Duodenal mucosa (tissue), 2 donors: ENCODE data around the gene PUS7L.

Experiments used
- H3K27ac ChIP-seq: one replicate; pipeline ENCODE4 v1.7.0; 2013; ENCODE audit warnings: low read depth, low read length
- H3K27me3 ChIP-seq, 2 donors: one replicate each; pipeline ENCODE4 v1.7.0; 2013; ENCODE audit warnings: low read length in 2 of 2, control low read depth in 1 of 2; ENCODE audit not compliant: insufficient read depth in 2 of 2, control insufficient read depth in 1 of 2
- H3K36me3 ChIP-seq, 2 donors: one replicate each; pipeline ENCODE4 v1.7.0; 2013; ENCODE audit warnings: low read length in 2 of 2, control low read depth in 1 of 2; ENCODE audit not compliant: insufficient read depth in 2 of 2, control insufficient read depth in 1 of 2
- H3K4me1 ChIP-seq, 2 donors: one replicate each; pipeline ENCODE4 v1.7.0; 2013; ENCODE audit warnings: low read length in 2 of 2, control low read depth in 1 of 2; ENCODE audit not compliant: insufficient read depth in 2 of 2, control insufficient read depth in 1 of 2
- H3K4me3 ChIP-seq, 2 donors: one replicate each; pipeline ENCODE4 v1.7.0; 2013; ENCODE audit warnings: low read length in 2 of 2, low read depth in 1 of 2
- H3K9ac ChIP-seq, 2 donors: one replicate each; pipeline ENCODE4 v1.7.0; 2013; ENCODE audit warnings: low read length in 2 of 2, low read depth in 1 of 2
- H3K9me3 ChIP-seq, 2 donors: one replicate each; pipeline ENCODE4 v1.7.0; 2013; ENCODE audit warnings: low read length in 2 of 2, control low read depth in 1 of 2; ENCODE audit not compliant: control insufficient read depth in 1 of 2

Gene PUS7L

DNA sequence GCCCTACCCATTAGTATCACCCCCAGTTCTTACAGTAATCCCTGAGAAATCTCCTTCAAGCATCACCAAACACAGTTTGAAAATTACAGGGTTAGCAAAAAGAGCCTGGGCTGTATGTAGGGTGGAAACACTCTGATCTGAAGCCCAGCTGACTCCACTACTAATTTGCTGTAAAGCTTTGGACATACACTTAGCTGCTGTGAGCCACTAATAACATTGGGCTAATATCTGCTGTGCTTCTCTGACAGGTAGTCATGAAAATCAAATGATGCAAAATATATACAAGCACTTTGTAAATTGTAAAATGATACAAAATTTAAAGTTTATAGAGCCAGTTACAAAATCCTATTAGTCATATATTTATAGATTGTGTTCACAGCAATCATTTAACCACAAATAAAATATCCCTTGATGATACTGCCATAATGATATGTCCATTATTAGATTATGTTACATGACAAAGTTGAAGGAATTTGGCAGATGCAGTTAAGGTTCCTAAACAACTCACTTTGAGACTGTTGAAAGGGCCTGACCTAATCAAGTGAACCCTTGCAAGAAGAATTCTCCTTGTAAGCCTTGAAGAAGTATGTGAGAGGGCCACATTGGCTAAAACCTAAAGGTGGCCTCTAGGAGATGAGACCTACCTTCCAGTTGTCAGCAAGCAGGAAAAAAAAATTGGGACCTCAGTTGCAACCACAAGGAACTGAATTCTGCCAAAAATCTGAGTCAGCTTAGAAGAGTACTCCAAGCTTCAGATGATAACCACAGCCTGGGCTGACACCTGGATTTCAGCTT is 28.5 kb upstream of the PUS7L start:
- Histone ChIP-seq H3K9ac (no peak overlapping the region), H3K27me3 (no peaks in the 10 kb centered on the region), H3K4me1 (no peaks in the 10 kb centered on the region), H3K4me3 (no peak overlapping the region), H3K27ac (no peak overlapping the region), H3K9me3 (no peaks in the 10 kb centered on the region), H3K36me3 (peaks cover 16 to 47% of the 10 kb centered on the region in 2 donors)

DNA sequence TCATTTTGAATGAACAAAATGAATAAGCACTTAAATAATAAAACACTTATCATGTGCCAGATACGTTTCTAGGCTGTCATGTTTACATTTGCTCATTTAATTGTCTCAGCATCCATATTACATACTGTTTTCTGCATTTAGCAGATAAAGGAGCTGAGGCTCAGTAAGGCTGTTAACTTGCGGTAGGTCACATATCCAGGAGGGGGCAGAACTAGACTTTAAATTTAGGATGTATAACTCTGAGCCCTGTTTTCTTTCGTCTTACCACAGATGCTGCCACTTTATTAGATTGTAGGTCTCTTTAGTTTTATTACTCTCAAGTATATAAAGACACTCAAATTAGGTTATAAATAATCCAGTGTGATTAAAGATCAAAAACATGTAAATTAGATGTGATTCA is 17.9 kb upstream of the PUS7L start:
- no peak overlapping the region for H3K9ac ChIP-seq
- H3K4me1 ChIP-seq: no peaks in the 10 kb centered on the region
- H3K27ac ChIP-seq: no peak overlapping the region
- no peaks in the 10 kb centered on the region for H3K9me3 ChIP-seq
- H3K27me3 ChIP-seq: no peaks in the 10 kb centered on the region
- H3K36me3 ChIP-seq: peaks cover 20 to 72% of the 10 kb centered on the region in 2 donors
- no peak overlapping the region for H3K4me3 ChIP-seq

DNA sequence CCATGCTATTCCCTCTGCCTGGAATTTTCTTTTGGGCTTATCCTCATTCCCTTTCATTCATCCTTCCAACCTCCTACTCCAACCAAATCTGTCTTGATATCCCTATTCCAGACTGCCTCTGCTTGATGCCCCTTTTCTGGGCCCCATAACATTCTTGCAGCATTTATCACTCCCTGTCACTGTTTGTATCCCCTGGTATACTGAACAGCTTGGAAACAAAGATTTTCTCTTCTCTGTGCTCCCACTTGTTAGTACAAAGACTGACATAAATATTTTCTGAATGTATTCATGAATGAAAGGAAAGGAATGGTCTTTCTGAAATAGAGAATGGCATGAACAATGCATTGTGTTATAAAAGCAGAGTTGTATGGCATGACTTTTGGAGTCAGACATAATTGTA is 7.7 kb upstream of the PUS7L start:
- no peak overlapping the region for H3K27ac ChIP-seq
- H3K4me1 ChIP-seq: peaks cover 10 to 12% of the 10 kb centered on the region in 2 donors
- no peak overlapping the region for H3K9ac ChIP-seq
- H3K9me3 ChIP-seq: no peaks in the 10 kb centered on the region
- no peak overlapping the region for H3K4me3 ChIP-seq
- H3K36me3 ChIP-seq: peaks cover 17 to 19% of the 10 kb centered on the region in 2 donors
- H3K27me3 ChIP-seq: no peaks in the 10 kb centered on the region

DNA sequence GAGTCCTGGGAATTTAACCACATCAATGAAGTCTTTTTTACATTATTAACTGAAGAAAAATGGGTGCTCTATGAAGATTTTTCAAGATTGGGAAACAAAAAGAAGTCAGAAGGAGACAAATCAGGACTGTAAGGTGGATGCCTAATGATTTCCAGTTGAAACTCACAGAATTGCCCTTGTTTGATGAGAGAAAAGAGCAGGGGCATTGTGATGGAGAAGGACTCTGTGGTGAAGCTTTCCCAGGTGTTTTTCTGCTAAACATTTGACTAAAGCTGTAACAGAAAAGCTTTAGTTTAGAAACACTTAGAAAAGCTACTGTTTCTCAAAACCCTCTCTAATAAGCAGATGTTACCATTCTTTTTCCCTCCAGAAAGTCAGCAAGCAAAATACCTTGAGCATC is 5.9 kb upstream of the PUS7L start:
- peaks cover 24 to 25% of the 10 kb centered on the region in 2 donors for H3K4me1 ChIP-seq
- H3K36me3 ChIP-seq: peaks cover 5% of the 10 kb centered on the region in 2 donors
- no peaks in the 10 kb centered on the region for H3K9me3 ChIP-seq
- H3K4me3 ChIP-seq: no peak overlapping the region
- H3K27ac ChIP-seq: no peak overlapping the region
- no peak overlapping the region for H3K9ac ChIP-seq
- H3K27me3 ChIP-seq: no peaks in the 10 kb centered on the region

DNA sequence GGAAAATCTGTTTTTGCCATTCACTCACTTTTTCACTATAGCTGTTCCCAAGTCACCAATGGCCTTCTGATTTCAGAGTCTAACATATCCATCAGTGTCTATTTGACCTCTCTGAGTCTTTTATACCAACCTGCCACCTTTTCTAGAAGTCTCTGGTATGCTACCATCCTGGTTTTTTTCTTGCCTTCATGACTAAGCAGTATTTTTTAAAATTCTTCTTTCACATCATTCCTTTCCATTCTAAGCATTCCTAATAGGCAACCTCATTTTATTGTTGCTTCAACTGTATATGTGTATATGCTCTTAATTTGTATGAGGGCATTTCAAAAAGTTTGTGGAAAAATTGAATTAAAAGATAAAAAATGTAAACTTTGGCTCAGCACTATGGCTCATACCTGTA is 5.2 kb upstream of the PUS7L start:
- peaks cover 24 to 26% of the 10 kb centered on the region in 2 donors for H3K4me1 ChIP-seq
- H3K27me3 ChIP-seq: no peaks in the 10 kb centered on the region
- no peak overlapping the region for H3K27ac ChIP-seq
- no peak overlapping the region for H3K4me3 ChIP-seq
- no peaks in the 10 kb centered on the region for H3K9me3 ChIP-seq
- H3K36me3 ChIP-seq: no peaks in the 10 kb centered on the region
- H3K9ac ChIP-seq: no peak overlapping the region

DNA sequence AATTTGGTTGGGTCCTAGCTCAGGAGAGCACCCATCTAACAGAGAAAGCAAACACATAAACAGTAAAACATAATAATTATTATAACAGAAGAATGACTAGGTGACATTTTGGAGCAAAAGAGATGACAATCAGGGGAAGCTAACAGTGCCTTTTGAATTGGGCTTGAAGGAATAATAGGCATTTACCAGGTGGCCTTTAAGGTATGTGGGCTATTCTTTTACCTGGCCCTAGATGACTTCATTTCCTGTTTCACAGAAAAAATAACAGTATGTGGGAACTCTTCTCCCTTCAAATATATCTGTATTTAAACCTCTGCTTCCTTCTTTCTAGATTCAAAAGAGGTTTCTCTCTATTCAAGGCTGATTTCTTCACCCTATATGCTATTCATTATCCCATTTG is 4.0 kb upstream of the PUS7L start:
- no peaks in the 10 kb centered on the region for H3K36me3 ChIP-seq
- no peak overlapping the region for H3K27ac ChIP-seq
- H3K4me3 ChIP-seq: no peak overlapping the region
- H3K4me1 ChIP-seq: peaks cover 29 to 32% of the 10 kb centered on the region in 2 donors
- H3K9ac ChIP-seq: no peak overlapping the region
- no peaks in the 10 kb centered on the region for H3K9me3 ChIP-seq
- H3K27me3 ChIP-seq: no peaks in the 10 kb centered on the region

DNA sequence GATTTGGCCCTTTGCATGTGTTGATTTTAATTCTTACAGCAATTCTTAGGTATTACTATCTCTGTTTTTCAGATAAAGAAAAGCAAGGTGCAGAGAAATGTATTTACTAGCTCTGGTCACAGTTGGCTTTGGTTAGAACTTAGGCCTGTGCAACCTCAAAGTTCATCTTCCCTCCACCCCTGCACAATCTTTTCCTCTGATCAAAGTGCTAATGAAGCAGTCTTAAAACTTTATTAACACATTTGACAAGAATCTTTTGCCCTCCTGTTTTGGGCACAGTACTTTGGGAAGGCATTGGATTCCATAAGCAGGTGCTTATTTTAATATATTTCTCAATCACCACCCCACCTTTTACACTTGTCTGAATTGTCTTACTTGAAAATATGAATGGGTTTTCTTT is 2.9 kb upstream of the PUS7L start:
- no peak overlapping the region for H3K4me3 ChIP-seq
- H3K27ac ChIP-seq: no peak overlapping the region
- H3K36me3 ChIP-seq: no peaks in the 10 kb centered on the region
- H3K4me1 ChIP-seq: peaks cover 31 to 36% of the 10 kb centered on the region in 2 donors
- H3K9me3 ChIP-seq: no peaks in the 10 kb centered on the region
- H3K9ac ChIP-seq: no peak overlapping the region
- no peaks in the 10 kb centered on the region for H3K27me3 ChIP-seq

DNA sequence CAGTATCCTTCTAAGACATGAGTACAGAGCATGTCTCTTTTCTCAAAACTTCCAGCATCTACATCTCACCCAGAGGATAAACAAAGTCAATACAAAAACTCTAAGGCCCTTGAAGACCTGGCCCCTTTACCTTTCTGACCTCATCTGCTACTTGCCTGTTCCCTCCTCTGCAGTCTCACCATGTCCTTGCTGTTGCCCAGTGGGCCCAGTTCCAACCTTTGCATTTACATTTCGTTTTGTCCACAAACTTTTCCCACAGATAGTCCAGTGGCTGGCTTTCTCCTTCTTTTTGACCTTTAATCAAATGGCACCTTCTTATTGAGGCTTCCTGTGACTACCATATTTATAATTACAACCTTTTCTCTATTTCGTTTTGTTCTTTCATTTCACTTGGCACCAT is 1.8 kb upstream of the PUS7L start:
- Histone ChIP-seq H3K4me1 (peaks cover 31 to 36% of the 10 kb centered on the region in 2 donors), H3K4me3 (peak overlapping the region; percentile 88 to 91), H3K27me3 (no peaks in the 10 kb centered on the region), H3K27ac (no peak overlapping the region), H3K9ac (peak overlapping the region in 1 of 2 donors; percentile 93), H3K9me3 (no peaks in the 10 kb centered on the region), H3K36me3 (no peaks in the 10 kb centered on the region)

DNA sequence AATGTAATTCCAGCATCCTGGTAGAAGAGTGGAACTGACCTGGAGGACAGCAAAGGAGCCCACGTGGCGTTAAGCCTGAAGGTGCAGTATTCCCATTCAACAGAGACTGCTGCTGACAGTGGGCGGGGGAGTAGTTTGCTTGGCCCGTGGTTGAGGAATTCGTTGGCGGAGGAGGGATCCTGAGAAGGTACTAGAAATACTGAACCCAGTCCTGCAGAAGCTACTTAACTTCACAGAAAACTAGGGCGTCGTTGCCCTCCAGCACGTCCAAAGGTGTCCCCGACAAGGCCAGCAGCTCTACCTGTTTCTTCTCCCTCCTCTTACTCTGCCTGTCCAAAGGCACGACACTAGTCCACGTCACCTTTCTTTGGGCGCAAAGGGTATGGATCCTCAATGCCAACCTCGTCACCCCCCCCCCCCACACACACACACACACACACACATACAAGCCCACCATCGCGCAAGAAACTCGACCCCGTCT is 303 bp downstream of the PUS7L start:
- Histone ChIP-seq H3K27ac (peak overlapping the region; percentile 54), H3K4me3 (peak overlapping the region; percentile 88 to 91), H3K9ac (peak overlapping the region; percentile 51 to 77), H3K9me3 (no peaks in the 10 kb centered on the region), H3K4me1 (peaks cover 31 to 41% of the 10 kb centered on the region in 2 donors), H3K36me3 (peaks cover 0 to 5% of the 10 kb centered on the region in 2 donors), H3K27me3 (no peaks in the 10 kb centered on the region)

DNA sequence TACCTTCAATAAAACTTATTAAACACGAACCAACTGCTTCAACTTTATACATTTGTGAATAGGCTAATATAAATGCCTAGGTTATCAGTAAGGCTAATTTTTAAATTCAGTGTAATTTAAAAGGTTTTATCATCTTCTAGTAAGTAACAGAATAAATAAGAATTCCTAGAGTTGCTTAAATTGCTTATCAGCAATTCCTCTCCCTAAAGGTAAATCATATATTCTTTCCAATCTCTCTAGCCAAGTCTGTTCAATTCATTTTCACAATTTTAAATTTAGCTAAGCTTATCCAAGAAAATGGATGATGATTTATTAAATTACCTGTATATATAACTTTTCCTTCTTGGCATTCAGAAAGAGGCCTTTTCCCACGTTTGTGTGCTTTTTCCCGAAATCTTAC is 4.6 kb downstream of the PUS7L start:
- Histone ChIP-seq H3K4me3 (no peak overlapping the region), H3K27me3 (no peaks in the 10 kb centered on the region), H3K27ac (no peak overlapping the region), H3K36me3 (peaks cover 5 to 6% of the 10 kb centered on the region in 2 donors), H3K9me3 (peaks cover 0 to 5% of the 10 kb centered on the region in 2 donors), H3K4me1 (peaks cover 7 to 15% of the 10 kb centered on the region in 2 donors), H3K9ac (no peak overlapping the region)
